Activated T-helper 17 cell treated with anti-CD3 and anti-CD28 coated beads, Interleukin-2, amount 50 U/mL, for 72 hours (primary cell): Measurements from ENCODE around the gene KRI1. TPM values are rescaled to one million over a fixed set of nuclear protein-coding genes. Genes with fewer than 3 reads are reported as not detected.
A peak's percentile ranks its signal among the peaks of the same experiment; 100 is the strongest.
"Not testable (repeated sequence)": the region's sequence is repeated elsewhere in the genome, so short reads cannot be mapped to it uniquely, and the experiment has no call there.

Source experiments
- ATAC-seq: fragments of 150-1000 bp; cut with Tn5 transposase; replicated peaks from 2 replicates; pipeline ENCODE4 v1.10.0; 2021; ENCODE audit warnings: mild to moderate bottlenecking, moderate library complexity
- H3K27ac Mint-ChIP-seq: one replicate; pipeline ENCODE4 v1.8.0; 2022; ENCODE audit warnings: mixed read lengths
- H3K27me3 Mint-ChIP-seq: one replicate; pipeline ENCODE4 v1.8.0; 2022; ENCODE audit warnings: mixed read lengths
- H3K36me3 Mint-ChIP-seq: one replicate; pipeline ENCODE4 v1.8.0; 2022; ENCODE audit warnings: low read depth, mild to moderate bottlenecking, mixed read lengths
- H3K4me1 Mint-ChIP-seq: one replicate; pipeline ENCODE4 v1.8.0; 2022; ENCODE audit warnings: mixed read lengths
- H3K4me3 Mint-ChIP-seq: one replicate; pipeline ENCODE4 v1.8.0; 2022; ENCODE audit warnings: mild to moderate bottlenecking, mixed read lengths
- H3K9me3 Mint-ChIP-seq: one replicate; pipeline ENCODE4 v1.8.0; 2022; ENCODE audit warnings: mixed read lengths
- total RNA-seq, 2 donors: library from RNA; stranded (reverse); gene quantifications; one replicate each; pipeline ENCODE4 v1.2.3, GENCODE V29; 2022

The KRI1 gene
- total RNA-seq, 2 donors from 2014 or later = 43.3 to 52.5 TPM

- Mint-ChIP-seq H3K27me3 (peaks cover 8% of the 10 kb centered on the region), H3K27ac (no peak within 1 kb of the TSS), H3K4me3 (no peak within 1 kb of the TSS), H3K9me3 (no peaks in the 10 kb centered on the region), H3K36me3 (no peaks in the 10 kb centered on the region), H3K4me1 (peaks cover 13% of the 10 kb centered on the region)
- ATAC-seq = no peak
Observed at GRCh38 chr19:10587022-10587838, 21.4 kb upstream of the KRI1 start, which contains the start of gene AP1M2. AP1M2 (minus strand) TSS chr19:10587312; CDS start chr19:10587231, 81 bp downstream.

- H3K9me3 Mint-ChIP-seq = no peaks in the 10 kb centered on the region
- H3K27ac Mint-ChIP-seq = no peak overlapping the region
- H3K4me3 Mint-ChIP-seq = no peak overlapping the region
- no peaks in the 10 kb centered on the region for H3K36me3 Mint-ChIP-seq
- no peak for ATAC-seq
- peaks cover 13% of the 10 kb centered on the region for H3K4me1 Mint-ChIP-seq
- H3K27me3 Mint-ChIP-seq = peaks cover 8% of the 10 kb centered on the region
Observed at GRCh38 chr19:10586396-10586795, 20.6 kb upstream of the KRI1 start.

- no peak overlapping the region for H3K27ac Mint-ChIP-seq
Observed at GRCh38 chr19:10583036-10583776, 17.4 kb upstream of the KRI1 start.

GRCh38 chr19:10582091-10582490, 16.3 kb upstream of the KRI1 start:
- no peak for ATAC-seq
- peaks cover 12% of the 10 kb centered on the region for H3K4me1 Mint-ChIP-seq
- H3K4me3 Mint-ChIP-seq = no peak overlapping the region
- no peak overlapping the region for H3K27ac Mint-ChIP-seq
- H3K36me3 Mint-ChIP-seq = no peaks in the 10 kb centered on the region
- no peaks in the 10 kb centered on the region for H3K27me3 Mint-ChIP-seq
- no peaks in the 10 kb centered on the region for H3K9me3 Mint-ChIP-seq

More at GRCh38 chr19:10583036-10583776, 17.4 kb upstream of the KRI1 start:
- Mint-ChIP-seq H3K9me3 (no peaks in the 10 kb centered on the region), H3K4me1 (peaks cover 18% of the 10 kb centered on the region), H3K36me3 (no peaks in the 10 kb centered on the region), H3K27me3 (peaks cover 8% of the 10 kb centered on the region), H3K4me3 (no peak overlapping the region)
- ATAC-seq = no peak

DNA sequence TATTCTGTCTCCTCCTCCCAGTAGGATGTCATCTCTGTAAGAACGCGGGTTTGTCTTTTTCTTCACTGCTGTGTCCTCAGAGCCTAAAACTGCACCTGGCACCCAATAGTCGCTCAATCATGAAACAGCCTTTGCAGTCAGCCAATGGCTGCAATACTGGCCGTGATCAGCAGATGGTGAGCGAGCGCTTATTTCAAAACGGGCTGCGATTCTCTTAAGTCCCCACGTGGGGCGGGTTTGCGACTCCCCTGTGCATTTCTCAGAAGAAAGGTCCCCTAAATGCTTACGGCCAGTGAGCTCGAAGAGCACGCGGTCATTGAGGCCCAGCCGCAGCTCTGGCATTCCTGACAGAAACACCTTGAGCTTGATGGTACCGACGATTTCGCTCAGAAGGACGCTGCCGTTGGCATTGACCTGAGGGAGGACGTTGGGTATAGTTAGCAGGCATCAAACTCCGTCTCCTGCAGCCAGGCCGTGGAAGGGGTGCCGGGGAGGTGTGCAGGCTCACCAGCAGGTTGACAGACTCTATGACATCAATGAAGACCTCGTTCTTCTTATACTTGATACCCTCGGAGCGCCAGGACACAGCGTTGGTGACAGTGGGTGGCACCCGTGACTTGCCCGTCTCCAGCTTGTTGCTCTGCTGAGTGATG, 15.3 kb upstream of the KRI1 start:
- Mint-ChIP-seq H3K4me1 (peaks cover 12% of the 10 kb centered on the region), H3K4me3 (no peak overlapping the region)

DNA sequence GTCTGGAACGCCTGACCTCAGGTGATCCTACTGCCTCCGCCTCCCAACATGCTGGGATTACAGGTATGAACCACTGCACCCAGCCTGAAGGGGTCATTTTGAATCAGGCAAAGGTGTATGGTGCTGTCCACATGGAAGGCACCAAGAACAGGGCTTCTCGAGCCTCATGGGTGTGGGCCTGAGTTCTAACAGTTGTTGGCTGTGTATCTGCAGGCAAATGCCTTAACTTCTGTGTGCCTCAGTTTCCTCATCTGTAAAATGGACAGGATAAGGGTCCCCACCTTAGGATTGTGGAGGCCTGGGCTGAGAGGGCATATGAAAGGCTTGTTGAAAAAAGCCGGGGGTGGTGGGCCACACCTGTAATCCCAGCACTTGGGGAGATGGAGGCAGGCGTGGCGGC, 12.1 kb upstream of the KRI1 start:
- Mint-ChIP-seq H3K27me3 (no peaks in the 10 kb centered on the region), H3K4me1 (peaks cover 5% of the 10 kb centered on the region), H3K27ac (no peak overlapping the region), H3K36me3 (no peaks in the 10 kb centered on the region), H3K4me3 (no peak overlapping the region), H3K9me3 (no peaks in the 10 kb centered on the region)
- no peak for ATAC-seq

More for the DNA sequence above, 15.3 kb upstream of the KRI1 start:
- Mint-ChIP-seq H3K27me3 (no peaks in the 10 kb centered on the region), H3K9me3 (no peaks in the 10 kb centered on the region), H3K36me3 (no peaks in the 10 kb centered on the region), H3K27ac (no peak overlapping the region)
- ATAC-seq = peak; percentile 95

DNA sequence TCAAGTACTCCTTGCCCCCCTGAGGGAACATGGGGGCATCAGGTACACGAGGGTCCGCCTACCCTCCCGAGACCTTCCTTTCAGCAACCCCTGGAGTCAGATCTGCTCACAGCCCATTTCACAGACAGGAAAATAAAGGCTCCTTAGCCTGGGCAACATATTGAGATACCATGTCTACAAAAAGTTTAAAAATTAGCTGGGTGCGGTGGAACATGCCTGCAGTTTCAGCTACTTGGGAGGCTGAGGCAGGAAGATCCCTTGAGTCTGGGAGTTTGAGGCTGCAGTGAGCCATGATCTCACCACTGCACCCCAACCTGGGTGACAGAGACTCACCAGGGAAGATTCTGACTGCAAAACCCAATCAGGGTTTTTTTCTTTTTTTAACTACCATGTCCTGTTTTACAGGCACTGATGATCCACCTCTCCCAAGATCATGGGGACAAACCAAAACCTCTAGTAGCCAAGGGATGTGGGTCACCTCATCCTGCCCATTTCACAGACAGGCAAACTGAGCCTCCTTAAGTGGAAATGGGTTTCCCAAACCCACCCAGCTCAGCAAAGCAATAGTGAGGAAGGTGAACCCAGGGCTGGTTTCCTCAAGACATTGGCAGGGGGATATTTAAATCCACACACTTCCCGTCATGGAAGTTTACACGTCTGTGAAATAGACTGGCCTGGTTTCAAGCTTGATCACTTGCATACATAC, 9.4 kb upstream of the KRI1 start:
- ATAC-seq = no peak
- Mint-ChIP-seq H3K4me1 (peaks cover 6% of the 10 kb centered on the region), H3K4me3 (no peak overlapping the region), H3K9me3 (no peaks in the 10 kb centered on the region), H3K36me3 (no peaks in the 10 kb centered on the region), H3K27ac (no peak overlapping the region), H3K27me3 (no peaks in the 10 kb centered on the region)

DNA sequence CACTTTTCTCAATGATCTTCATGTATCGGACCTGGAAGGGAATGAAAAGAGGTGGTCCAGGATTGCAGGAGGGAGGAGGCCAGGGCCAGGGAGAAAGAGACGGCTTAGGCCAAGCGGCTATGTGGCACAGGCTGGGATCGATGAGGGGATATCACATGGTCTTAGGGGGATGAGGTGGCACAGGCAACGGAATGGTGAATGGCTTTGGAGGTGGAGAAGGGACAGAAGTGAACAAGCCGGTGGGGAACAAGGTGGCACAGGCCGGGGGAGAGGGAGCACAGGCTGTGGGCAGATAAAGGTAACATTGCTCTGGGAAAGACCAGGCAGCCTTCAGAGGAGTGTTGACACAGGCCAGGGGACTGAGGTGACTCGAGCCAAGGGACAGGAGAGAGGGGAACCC, 8.7 kb upstream of the KRI1 start:
- H3K4me3 Mint-ChIP-seq = no peak overlapping the region
- no peak overlapping the region for H3K27ac Mint-ChIP-seq
- ATAC-seq = no peak
- peaks cover 7% of the 10 kb centered on the region for H3K4me1 Mint-ChIP-seq
- H3K9me3 Mint-ChIP-seq = no peaks in the 10 kb centered on the region
- no peaks in the 10 kb centered on the region for H3K36me3 Mint-ChIP-seq
- H3K27me3 Mint-ChIP-seq = no peaks in the 10 kb centered on the region

GRCh38 chr19:10573793-10574192, 8.0 kb upstream of the KRI1 start:
- not testable (repeated sequence) for H3K36me3 Mint-ChIP-seq, H3K27ac Mint-ChIP-seq, H3K4me3 Mint-ChIP-seq, H3K9me3 Mint-ChIP-seq, H3K27me3 Mint-ChIP-seq, ATAC-seq
- H3K4me1 Mint-ChIP-seq = peaks cover 11% of the 10 kb centered on the region

GRCh38 chr19:10568826-10569651, 3.2 kb upstream of the KRI1 start, which contains the start of gene CDKN2D:
CDKN2D (minus strand) TSS chr19:10568979; CDS start chr19:10568653, 326 bp downstream.
- ATAC-seq = peak; percentile 83
- peaks cover 29% of the 10 kb centered on the region for H3K4me1 Mint-ChIP-seq

GRCh38 chr19:10568062-10568825, 2.4 kb upstream of the KRI1 start:
- no peaks in the 10 kb centered on the region for H3K9me3 Mint-ChIP-seq
- peak overlapping the region; percentile 95 for H3K27ac Mint-ChIP-seq
- peak overlapping the region; percentile 98 for H3K4me3 Mint-ChIP-seq
- H3K36me3 Mint-ChIP-seq = peaks cover 45% of the 10 kb centered on the region
- no peaks in the 10 kb centered on the region for H3K27me3 Mint-ChIP-seq
- ATAC-seq = peak; percentile 22
- peaks cover 29% of the 10 kb centered on the region for H3K4me1 Mint-ChIP-seq

More at GRCh38 chr19:10568826-10569651, 3.2 kb upstream of the KRI1 start, which contains the start of gene CDKN2D:
- peaks cover 41% of the 10 kb centered on the region for H3K36me3 Mint-ChIP-seq
- H3K27ac Mint-ChIP-seq = peak within 1 kb of the TSS; percentile 96
- H3K9me3 Mint-ChIP-seq = no peaks in the 10 kb centered on the region
- peak within 1 kb of the TSS; percentile 98 for H3K4me3 Mint-ChIP-seq
- H3K27me3 Mint-ChIP-seq = no peaks in the 10 kb centered on the region

DNA sequence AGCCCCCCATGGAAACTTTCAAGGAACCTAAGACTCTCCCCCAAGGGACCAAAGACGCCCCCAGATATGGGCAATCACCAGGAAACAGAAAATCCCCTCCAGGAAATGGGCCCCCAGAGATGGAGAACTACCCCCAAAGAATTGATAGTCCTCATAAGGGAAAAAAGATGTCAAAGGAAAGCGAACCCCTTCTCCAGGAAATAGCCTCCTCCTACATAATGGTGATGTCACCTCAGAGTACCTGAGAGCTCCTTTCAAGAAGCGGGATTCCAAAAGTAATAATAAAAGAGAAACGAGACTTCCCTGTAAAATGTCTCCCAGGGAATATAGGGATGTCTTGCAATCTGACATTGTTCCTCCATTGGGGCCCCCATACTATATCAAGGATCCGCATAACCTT, 1.8 kb upstream of the KRI1 start:
- H3K27me3 Mint-ChIP-seq = no peaks in the 10 kb centered on the region
- H3K4me1 Mint-ChIP-seq = peaks cover 29% of the 10 kb centered on the region
- peak overlapping the region; percentile 98 for H3K4me3 Mint-ChIP-seq
- no peak for ATAC-seq
- no peaks in the 10 kb centered on the region for H3K9me3 Mint-ChIP-seq
- peaks cover 48% of the 10 kb centered on the region for H3K36me3 Mint-ChIP-seq
- H3K27ac Mint-ChIP-seq = peak overlapping the region; percentile 95
